CD8-positive, alpha-beta memory T cell (primary cell): ENCODE measurements around the gene RNF34. TPM values are rescaled to one million over a fixed set of nuclear protein-coding genes. Genes with fewer than 3 reads are reported as not detected.
A peak's percentile ranks its signal among the peaks of the same experiment; 100 is the strongest.

Experiments
- CTCF ChIA-PET: fragments of 350-600 bp; sonication (Branson Sonifier 250); formaldehyde crosslinking; loops from one replicate; lab custom pipeline; 2021; ENCODE audit warnings: antibody characterized with exemption; lab: Charles Lee
- POLR2A ChIA-PET: fragments of 350-600 bp; sonication (Branson Sonifier 250); formaldehyde crosslinking; loops from one replicate; lab custom pipeline; 2021; ENCODE audit warnings: antibody characterized with exemption; lab: Charles Lee
- DNase-seq, 5 donors: peaks; one replicate each; pipeline versions ENCODE4 v3.0.0 to v3.0.0-alpha.2; 2020 to 2022; ENCODE audit warnings: mixed read lengths in 1 of 5
- H3K27ac ChIP-seq: one replicate; pipeline ENCODE4 v1.7.0; 2013; ENCODE audit warnings: low read depth, mild to moderate bottlenecking, low read length, moderate library complexity
- H3K27me3 ChIP-seq: 2 replicates; pipeline ENCODE4 v1.7.0; 2013; ENCODE audit warnings: low read length, mild to moderate bottlenecking; ENCODE audit not compliant: insufficient read depth, poor library complexity, severe bottlenecking
- H3K36me3 ChIP-seq: 2 replicates; pipeline ENCODE4 v1.7.0; 2013; ENCODE audit warnings: mild to moderate bottlenecking, low read length, moderate library complexity; ENCODE audit not compliant: insufficient read depth
- H3K4me1 ChIP-seq: 2 replicates; pipeline ENCODE4 v1.7.0; 2013; ENCODE audit warnings: mild to moderate bottlenecking, low read length, moderate library complexity; ENCODE audit not compliant: insufficient read depth
- H3K4me3 ChIP-seq: 2 replicates; pipeline ENCODE4 v1.7.0; 2013; ENCODE audit warnings: mild to moderate bottlenecking, low read length
- H3K9me3 ChIP-seq: 2 replicates; pipeline ENCODE4 v1.7.0; 2013; ENCODE audit warnings: mild to moderate bottlenecking, low read length
- H3K27ac Mint-ChIP-seq, 8 donors: one replicate each; pipeline ENCODE4 v1.8.0; 2020 to 2021; ENCODE audit warnings: mixed read lengths in 8 of 8, mild to moderate bottlenecking in 6 of 8, inconsistent platforms in 3 of 8, moderate library complexity in 3 of 8
- H3K27me3 Mint-ChIP-seq, 2 donors: one replicate each; pipeline ENCODE4 v1.8.0; 2020 to 2021; ENCODE audit warnings: mixed read lengths in 2 of 2, mild to moderate bottlenecking in 1 of 2, moderate library complexity in 1 of 2
- H3K36me3 Mint-ChIP-seq, 3 donors: one replicate each; pipeline ENCODE4 v1.8.0; 2020 to 2021; ENCODE audit warnings: mixed read lengths in 3 of 3, inconsistent platforms in 1 of 3, mild to moderate bottlenecking in 1 of 3
- H3K4me1 Mint-ChIP-seq, 3 donors: one replicate each; pipeline ENCODE4 v1.8.0; 2020 to 2021; ENCODE audit warnings: mixed read lengths in 3 of 3, inconsistent platforms in 1 of 3, mild to moderate bottlenecking in 1 of 3
- H3K4me3 Mint-ChIP-seq, 7 donors: one replicate each; pipeline ENCODE4 v1.8.0; 2020 to 2021; ENCODE audit warnings: mixed read lengths in 7 of 7, mild to moderate bottlenecking in 6 of 7, moderate library complexity in 4 of 7, inconsistent platforms in 2 of 7
- H3K9me3 Mint-ChIP-seq, 5 donors: one replicate each; pipeline ENCODE4 v1.8.0; 2020 to 2022; ENCODE audit warnings: mixed read lengths in 5 of 5, mild to moderate bottlenecking in 3 of 5, moderate library complexity in 2 of 5, inconsistent platforms in 1 of 5
- polyA plus RNA-seq: library from polyadenylated mRNA; unstranded; fragments of 300-500 nt; fragmentation: Illumina TruSeq; gene quantifications from one replicate; pipeline ENCODE4 v1.2.3, GENCODE V29; 2021
- total RNA-seq, 2 experiments: library from RNA; stranded (reverse); gene quantifications; one replicate each; pipeline ENCODE4 v1.2.3, GENCODE V29; 2021

Gene RNF34
- total and polyA plus RNA-seq, 3 experiments from 2014 or later: 72.1 to 90.8 (median 85.5) TPM

DNA sequence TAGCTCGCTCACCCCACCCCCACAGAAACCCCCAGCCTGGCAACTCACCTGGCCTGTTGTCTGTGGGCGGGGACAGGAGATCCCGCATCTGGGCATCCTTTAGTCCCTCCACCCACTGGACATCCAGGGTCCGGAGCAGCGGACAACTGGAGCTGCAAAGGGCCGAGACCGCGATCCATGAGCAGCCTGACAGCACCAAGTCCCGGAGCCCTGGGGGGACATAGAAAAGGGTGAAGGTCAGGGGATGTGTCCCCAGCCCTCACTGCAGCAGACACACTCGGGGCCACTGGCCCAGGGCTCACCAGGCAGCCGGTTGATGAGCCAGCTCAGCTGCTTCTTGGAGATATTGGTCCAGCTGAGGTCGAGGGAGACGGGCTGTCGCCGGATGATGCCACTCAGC lies 40.9 kb downstream of the RNF34 start:
- H3K9me3 Mint-ChIP-seq: no peaks in the 10 kb centered on the region
- Histone ChIP-seq H3K27me3 (no peaks in the 10 kb centered on the region), H3K9me3 (no peaks in the 10 kb centered on the region), H3K4me1 (no peaks in the 10 kb centered on the region), H3K36me3 (peaks cover 32% of the 10 kb centered on the region), H3K4me3 (no peak overlapping the region), H3K27ac (no peak overlapping the region)
- peaks cover 1 to 9% (median 3%) of the 10 kb centered on the region in 3 donors for H3K4me1 Mint-ChIP-seq
- peaks cover 15 to 89% (median 21%) of the 10 kb centered on the region in 3 donors for H3K36me3 Mint-ChIP-seq
- no peak overlapping the region for H3K27ac Mint-ChIP-seq
- H3K4me3 Mint-ChIP-seq: no peak overlapping the region
- no peaks in the 10 kb centered on the region for H3K27me3 Mint-ChIP-seq
- POLR2A ChIA-PET: no interaction called here
- DNase-seq: no peak
- CTCF ChIA-PET: interaction anchor here (0.6 to 4.0 kb wide), 3 partner anchors 38 to 106 kb away, joined by 3 to 41 read pairs (median 4); no protein-coding TSS in a partner anchor

DNA sequence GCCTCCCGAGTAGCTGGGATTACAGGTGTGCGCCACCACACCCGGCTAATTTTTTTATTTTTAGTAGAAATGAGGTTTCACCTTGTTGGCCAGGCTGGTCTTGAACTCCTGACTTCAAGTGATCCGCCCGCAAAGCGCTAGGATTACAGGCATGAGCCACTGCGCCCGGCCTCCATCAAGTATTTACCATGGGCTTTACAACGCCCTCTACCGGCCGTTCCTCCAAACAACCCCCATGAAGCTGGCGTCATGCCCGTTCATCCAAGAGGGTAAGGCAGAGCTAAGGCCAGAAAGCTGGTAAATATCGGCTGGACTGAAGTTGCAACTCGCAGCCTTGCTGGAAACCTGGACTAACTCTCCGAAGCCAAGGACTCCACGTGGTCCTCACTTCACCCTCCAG lies 41.6 kb downstream of the RNF34 start:
- Histone ChIP-seq H3K4me1 (no peaks in the 10 kb centered on the region), H3K36me3 (peaks cover 30% of the 10 kb centered on the region), H3K27ac (no peak overlapping the region), H3K27me3 (no peaks in the 10 kb centered on the region), H3K4me3 (no peak overlapping the region), H3K9me3 (no peaks in the 10 kb centered on the region)
- POLR2A ChIA-PET: interaction anchor here (0.6 kb wide), 1 partner anchor 101 kb away, joined by 3 read pairs; no protein-coding TSS in a partner anchor
- Mint-ChIP-seq H3K9me3 (no peaks in the 10 kb centered on the region), H3K27ac (no peak overlapping the region), H3K36me3 (peaks cover 12 to 87% (median 21%) of the 10 kb centered on the region in 3 donors), H3K4me1 (peaks cover 0 to 11% (median 3%) of the 10 kb centered on the region in 3 donors), H3K4me3 (no peak overlapping the region), H3K27me3 (no peaks in the 10 kb centered on the region)
- no peak for DNase-seq
- CTCF ChIA-PET: interaction anchor here (1.4 to 4.0 kb wide), 5 partner anchors 10 to 107 kb away, joined by 4 to 41 read pairs (median 9); no protein-coding TSS in a partner anchor

DNA sequence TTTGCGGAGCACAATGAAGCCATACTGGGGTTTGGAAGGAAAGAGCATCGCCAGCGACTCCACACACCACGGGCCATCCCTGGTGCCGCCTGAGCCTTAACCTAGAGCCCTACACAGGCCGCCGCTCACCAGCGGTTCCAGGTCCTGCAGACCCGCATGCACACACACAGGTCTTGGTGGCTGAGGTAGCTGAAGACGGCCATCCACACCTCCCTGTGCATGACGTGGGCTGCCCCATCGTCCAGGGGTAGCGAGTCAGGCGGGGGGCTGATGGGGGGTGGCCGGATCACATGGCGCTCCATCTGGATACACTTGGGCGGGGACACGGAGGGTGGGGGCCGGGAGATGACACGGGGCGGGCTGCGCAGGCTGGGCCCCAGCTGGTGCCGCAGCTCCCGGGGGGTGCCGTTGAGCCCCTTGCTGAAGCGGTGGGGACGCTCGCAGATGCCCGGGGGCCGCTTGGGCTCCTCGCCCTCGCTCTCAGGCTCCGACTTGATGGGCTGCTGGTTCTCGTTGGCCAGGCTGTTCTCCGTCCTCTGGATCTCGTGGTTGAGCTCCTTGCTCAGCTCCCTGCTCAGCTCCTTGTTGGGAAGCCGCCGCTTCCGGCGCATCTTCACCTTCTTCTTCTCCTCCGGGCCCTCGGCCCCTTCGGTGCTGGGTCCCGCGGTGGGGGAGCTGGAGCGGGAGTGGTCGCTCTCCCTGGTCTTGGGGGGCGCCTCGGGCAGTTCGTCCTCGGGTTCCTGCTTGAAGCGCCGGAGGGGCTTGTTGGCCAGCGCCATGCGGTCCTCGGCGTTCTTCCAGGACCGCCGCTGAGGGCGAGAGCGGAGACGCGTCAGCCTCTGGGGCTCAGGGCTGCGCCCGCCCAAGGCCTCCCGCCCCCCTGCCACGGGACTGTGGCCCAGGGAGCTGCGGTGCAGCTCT lies 42.4 kb downstream of the RNF34 start:
- POLR2A ChIA-PET: interaction anchor here (0.5 to 0.6 kb wide), 2 partner anchors 102 to 146 kb away, joined by 3 read pairs; partner anchors contain the start of gene CAMKK2
- H3K27ac ChIP-seq: no peak overlapping the region
- DNase-seq: no peak
- H3K9me3 ChIP-seq: no peaks in the 10 kb centered on the region
- peaks cover 25% of the 10 kb centered on the region for H3K36me3 ChIP-seq
- H3K4me3 ChIP-seq: no peak overlapping the region
- Mint-ChIP-seq H3K27ac (no peak overlapping the region), H3K36me3 (peaks cover 6 to 84% (median 15%) of the 10 kb centered on the region in 3 donors), H3K27me3 (no peaks in the 10 kb centered on the region), H3K4me3 (no peak overlapping the region), H3K9me3 (no peaks in the 10 kb centered on the region), H3K4me1 (peaks cover 0 to 17% (median 3%) of the 10 kb centered on the region in 3 donors)
- H3K4me1 ChIP-seq: no peaks in the 10 kb centered on the region
- no peaks in the 10 kb centered on the region for H3K27me3 ChIP-seq
- CTCF ChIA-PET: interaction anchor here (0.7 to 4.0 kb wide), 18 partner anchors 9 to 148 kb away, joined by 3 to 41 read pairs (median 5); partner anchors contain the start of genes ANAPC5 and RNF34

DNA sequence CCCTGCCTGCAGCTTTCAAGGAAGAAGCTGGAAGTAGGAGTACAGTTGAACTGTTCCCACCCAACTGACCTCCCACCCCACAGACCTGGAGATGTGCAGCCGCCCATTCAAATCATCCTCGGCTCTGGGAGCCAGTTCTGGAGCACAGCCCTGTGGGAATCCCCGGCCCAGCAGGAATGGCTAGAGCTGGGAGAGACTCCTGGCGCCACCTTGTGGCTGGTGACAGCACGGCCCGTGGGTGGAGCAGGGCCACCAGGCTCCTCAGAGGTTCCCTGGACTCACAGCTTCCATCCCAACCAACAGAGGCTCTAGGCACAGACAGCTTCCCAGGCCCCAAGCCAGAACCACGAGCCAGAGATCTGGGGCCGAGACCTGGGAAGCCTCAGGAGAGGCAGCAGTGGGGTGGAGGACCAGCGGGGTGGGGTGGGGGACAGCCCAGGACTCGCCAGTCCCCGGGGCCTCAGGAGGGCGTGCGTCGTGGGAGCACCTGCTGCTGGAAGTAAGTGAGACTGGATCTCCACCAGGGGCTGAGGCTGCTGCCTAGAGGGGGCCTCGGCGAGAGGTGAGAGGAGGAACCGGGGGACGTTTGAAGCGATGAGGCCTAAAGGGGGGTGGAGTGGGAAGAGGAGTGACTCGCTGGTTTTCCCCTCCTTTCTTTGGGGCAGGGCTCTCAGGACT lies 43.4 kb downstream of the RNF34 start:
- no peak overlapping the region for H3K4me3 ChIP-seq
- Mint-ChIP-seq H3K27ac (peak overlapping the region in 3 of 8 donors; percentile 38 to 74 (median 72)), H3K27me3 (no peaks in the 10 kb centered on the region), H3K4me3 (no peak overlapping the region), H3K36me3 (peaks cover 4 to 75% (median 12%) of the 10 kb centered on the region in 3 donors), H3K4me1 (peaks cover 0 to 15% (median 4%) of the 10 kb centered on the region in 3 donors), H3K9me3 (no peaks in the 10 kb centered on the region)
- peaks cover 24% of the 10 kb centered on the region for H3K36me3 ChIP-seq
- H3K27ac ChIP-seq: no peak overlapping the region
- no peaks in the 10 kb centered on the region for H3K9me3 ChIP-seq
- CTCF ChIA-PET: interaction anchor here (0.7 to 4.0 kb wide), 21 partner anchors 8 to 149 kb away, joined by 3 to 41 read pairs (median 5); partner anchors contain the start of genes ANAPC5 and RNF34
- peak; percentile 32 to 71 (median 45) for DNase-seq
- POLR2A ChIA-PET: no interaction called here
- no peaks in the 10 kb centered on the region for H3K4me1 ChIP-seq
- H3K27me3 ChIP-seq: no peaks in the 10 kb centered on the region

DNA sequence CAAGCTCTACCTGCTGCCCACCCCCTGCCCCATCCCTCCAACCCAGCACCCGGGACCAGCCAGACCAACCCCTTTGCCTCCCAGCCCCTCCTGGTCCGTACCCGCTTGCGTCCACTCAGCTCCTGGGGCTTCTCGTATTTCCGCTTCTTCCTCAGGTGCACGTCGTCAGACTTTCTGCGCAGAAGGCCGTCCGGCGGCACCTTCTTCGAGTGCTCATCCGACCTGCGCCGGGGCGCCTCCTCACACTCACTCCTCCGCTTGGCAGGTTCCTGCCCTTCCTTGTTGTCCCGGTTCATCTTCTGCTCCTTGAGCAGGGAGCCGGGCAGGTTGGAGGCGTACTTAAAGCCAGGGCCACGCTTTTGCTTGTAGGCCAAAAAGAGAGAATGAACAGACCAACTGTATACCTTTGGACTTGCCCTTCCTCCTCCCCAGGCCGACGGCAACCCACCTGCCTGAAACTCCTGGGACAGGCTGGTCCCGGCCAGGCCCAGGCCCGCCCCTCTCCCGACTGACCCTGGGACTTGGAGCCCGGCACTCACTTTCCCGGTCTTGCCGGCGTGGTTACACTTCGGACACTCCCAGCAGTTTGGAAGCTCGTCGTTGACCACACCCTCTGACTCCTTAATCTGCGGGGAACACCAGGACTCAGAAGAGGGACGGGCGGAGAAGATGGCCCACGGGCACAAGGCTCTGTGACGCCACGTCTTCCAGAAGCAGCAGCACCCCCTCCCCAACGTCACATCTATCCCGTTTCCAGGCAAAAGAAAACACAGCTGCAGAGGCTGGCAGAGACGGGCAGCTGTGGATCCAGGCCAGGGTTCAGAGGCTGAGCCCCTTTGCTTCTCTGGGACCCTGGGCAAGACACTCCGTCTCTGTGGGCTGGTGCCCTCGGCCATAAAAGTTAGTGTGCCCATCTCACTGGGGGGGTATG lies 44.3 kb downstream of the RNF34 start:
- no peaks in the 10 kb centered on the region for H3K27me3 ChIP-seq
- no peaks in the 10 kb centered on the region for H3K4me1 ChIP-seq
- peak overlapping the region in 1 of 8 donors; percentile 62 for H3K27ac Mint-ChIP-seq
- no peak for DNase-seq
- no peaks in the 10 kb centered on the region for H3K9me3 ChIP-seq
- no peak overlapping the region for H3K27ac ChIP-seq
- no peaks in the 10 kb centered on the region for H3K9me3 Mint-ChIP-seq
- ChIA-PET POLR2A (no interaction called here), CTCF (interaction anchor here (1.0 to 4.0 kb wide), 13 partner anchors 7 to 109 kb away, joined by 3 to 41 read pairs (median 6); partner anchors contain the start of genes ANAPC5 and RNF34)
- peaks cover 15% of the 10 kb centered on the region for H3K36me3 ChIP-seq
- no peak overlapping the region for H3K4me3 ChIP-seq
- H3K4me3 Mint-ChIP-seq: no peak overlapping the region
- H3K4me1 Mint-ChIP-seq: peaks cover 5 to 22% (median 8%) of the 10 kb centered on the region in 3 donors
- H3K27me3 Mint-ChIP-seq: no peaks in the 10 kb centered on the region
- H3K36me3 Mint-ChIP-seq: peaks cover 4 to 75% (median 9%) of the 10 kb centered on the region in 3 donors

DNA sequence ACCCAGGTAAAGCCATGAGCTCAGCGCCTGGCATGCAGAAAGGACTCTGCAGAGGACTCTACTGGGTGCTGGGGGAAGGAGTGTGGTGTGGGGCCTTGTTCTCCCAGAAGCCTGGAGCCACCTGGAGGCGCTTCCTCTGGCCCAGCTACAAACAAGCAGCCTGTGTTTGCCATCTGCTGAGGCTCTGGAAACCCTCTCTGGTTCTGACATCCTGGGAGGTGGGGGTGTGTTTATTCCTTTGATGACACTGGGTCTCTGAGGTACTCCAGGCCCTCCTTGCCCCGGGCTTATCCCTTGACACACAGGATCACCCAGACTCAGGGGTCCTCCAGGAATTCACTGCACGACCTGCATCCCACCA lies 44.9 kb downstream of the RNF34 start:
- ChIA-PET POLR2A (no interaction called here), CTCF (interaction anchor here (1.5 to 2.9 kb wide), 2 partner anchors 12 to 14 kb away, joined by 4 to 18 read pairs; no protein-coding TSS in a partner anchor)
- no peaks in the 10 kb centered on the region for H3K4me1 ChIP-seq
- H3K4me1 Mint-ChIP-seq: peaks cover 5 to 27% (median 11%) of the 10 kb centered on the region in 3 donors
- no peak overlapping the region for H3K4me3 Mint-ChIP-seq
- no peaks in the 10 kb centered on the region for H3K9me3 Mint-ChIP-seq
- H3K27ac Mint-ChIP-seq: peak overlapping the region in 1 of 8 donors; percentile 62
- H3K9me3 ChIP-seq: no peaks in the 10 kb centered on the region
- H3K27ac ChIP-seq: no peak overlapping the region
- peaks cover 9% of the 10 kb centered on the region for H3K36me3 ChIP-seq
- no peaks in the 10 kb centered on the region for H3K27me3 Mint-ChIP-seq
- H3K4me3 ChIP-seq: no peak overlapping the region
- no peaks in the 10 kb centered on the region for H3K27me3 ChIP-seq
- DNase-seq: no peak
- H3K36me3 Mint-ChIP-seq: peaks cover 4 to 76% (median 6%) of the 10 kb centered on the region in 3 donors

DNA sequence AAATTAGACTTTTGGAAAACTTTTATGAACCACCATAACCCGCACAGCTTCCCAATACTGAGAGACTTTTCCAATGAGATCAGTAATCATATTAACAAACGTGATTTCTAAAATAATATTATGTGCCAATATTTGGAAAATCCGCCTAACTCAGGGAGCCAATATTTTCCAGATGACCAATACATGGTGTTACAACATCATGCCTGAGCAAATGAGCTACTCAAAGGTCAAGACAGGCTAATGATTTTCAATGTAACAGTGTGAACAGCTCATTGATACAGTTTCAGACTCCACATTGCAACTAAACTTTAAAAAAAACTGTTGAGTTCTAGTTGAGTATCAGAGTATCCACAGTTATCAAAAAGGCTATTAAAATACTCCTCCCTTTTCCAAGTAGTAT lies 46.8 kb downstream of the RNF34 start:
- DNase-seq: no peak
- CTCF ChIA-PET: interaction anchor here (1.2 kb wide), 1 partner anchor 112 kb away, joined by 6 read pairs; no protein-coding TSS in a partner anchor

More for the DNA sequence above, 46.8 kb downstream of the RNF34 start:
- H3K36me3 Mint-ChIP-seq: peaks cover 0 to 73% (median 7%) of the 10 kb centered on the region in 3 donors
- Histone ChIP-seq H3K27ac (no peak overlapping the region), H3K9me3 (no peaks in the 10 kb centered on the region), H3K36me3 (no peaks in the 10 kb centered on the region), H3K27me3 (no peaks in the 10 kb centered on the region), H3K4me1 (no peaks in the 10 kb centered on the region), H3K4me3 (no peak overlapping the region)
- no peaks in the 10 kb centered on the region for H3K9me3 Mint-ChIP-seq
- no peak overlapping the region for H3K4me3 Mint-ChIP-seq
- H3K4me1 Mint-ChIP-seq: peaks cover 11 to 34% (median 12%) of the 10 kb centered on the region in 3 donors
- POLR2A ChIA-PET: interaction anchor here (0.6 kb wide), 1 partner anchor 12 kb away, joined by 5 read pairs; no protein-coding TSS in a partner anchor
- no peaks in the 10 kb centered on the region for H3K27me3 Mint-ChIP-seq
- peak overlapping the region in 1 of 8 donors; percentile 38 for H3K27ac Mint-ChIP-seq
